Mucosa of rectum (tissue), 2 donors: Measurements from ENCODE around the gene PCYT1B.

Source experiments
- H3K27ac ChIP-seq, 2 donors: one replicate each; pipeline ENCODE4 v1.7.0; 2013; ENCODE audit warnings: inconsistent platforms in 2 of 2, low read depth in 2 of 2, low read length in 2 of 2
- H3K27me3 ChIP-seq, 2 donors: one replicate each; pipeline ENCODE4 v1.7.0; 2013; ENCODE audit warnings: low read length in 2 of 2; ENCODE audit not compliant: control insufficient read depth in 2 of 2, insufficient read depth in 2 of 2
- H3K36me3 ChIP-seq, 2 donors: one replicate each; pipeline ENCODE4 v1.7.0; 2013; ENCODE audit warnings: low read length in 2 of 2; ENCODE audit not compliant: control insufficient read depth in 2 of 2, insufficient read depth in 2 of 2
- H3K4me1 ChIP-seq, 2 donors: one replicate each; pipeline ENCODE4 v1.7.0; 2013; ENCODE audit warnings: low read length in 2 of 2, mild to moderate bottlenecking in 1 of 2; ENCODE audit not compliant: control insufficient read depth in 2 of 2, insufficient read depth in 2 of 2
- H3K4me3 ChIP-seq, 2 donors: one replicate each; pipeline ENCODE4 v1.7.0; 2013; ENCODE audit warnings: low read length in 2 of 2
- H3K9ac ChIP-seq, 2 donors: one replicate each; pipeline ENCODE4 v1.7.0; 2013; ENCODE audit warnings: low read length in 2 of 2, low read depth in 1 of 2, mild to moderate bottlenecking in 1 of 2
- H3K9me3 ChIP-seq, 2 donors: one replicate each; pipeline ENCODE4 v1.7.0; 2013; ENCODE audit warnings: low read length in 2 of 2; ENCODE audit not compliant: control insufficient read depth in 2 of 2
- donor health status: healthy.
- donor health status: Normal muscosa, but diverticular disease.

PCYT1B gene

DNA sequence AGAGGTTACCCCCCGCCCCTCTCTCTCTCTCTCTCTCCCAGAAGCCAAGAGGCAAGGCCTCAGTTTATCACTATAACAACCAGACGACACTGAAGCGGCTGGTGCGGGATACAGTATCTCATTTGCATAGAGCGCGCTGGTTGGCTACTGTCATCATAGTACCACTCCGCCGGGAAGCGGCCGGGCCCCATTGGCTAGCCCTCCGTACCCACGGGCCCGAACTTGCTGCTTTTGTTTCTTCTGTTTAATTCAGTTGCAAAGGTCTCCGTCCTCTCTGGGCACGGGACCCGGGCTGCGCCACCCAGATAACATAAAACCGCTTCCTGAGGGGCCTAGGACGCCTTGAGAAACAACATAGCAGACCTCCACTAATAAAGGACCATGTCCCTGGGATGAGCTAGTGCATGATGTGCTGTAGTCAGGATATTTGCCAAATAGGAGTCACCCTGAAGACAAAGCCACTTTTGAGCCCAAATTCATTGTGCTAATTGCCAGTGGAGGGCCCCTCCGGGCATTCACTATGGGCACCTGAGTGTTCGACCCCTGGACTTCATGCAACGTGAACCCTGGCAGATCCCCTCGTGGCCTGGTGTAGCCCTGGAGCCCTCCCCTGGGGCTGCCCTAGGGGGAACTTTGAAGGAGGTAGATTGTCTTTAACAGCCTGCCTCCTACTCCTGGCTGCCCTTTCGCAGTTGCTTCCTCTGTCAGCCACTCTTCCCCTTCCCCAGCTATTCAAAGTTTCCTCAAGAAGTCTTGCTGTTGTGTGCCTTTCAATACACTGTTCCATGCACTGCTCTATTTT, at the start of gene PCYT1B:
Gene PCYT1B, minus strand, starts transcription at position 91 of the 802 bp plus-strand sequence. CDS start 242 bp downstream, outside the sequence.
- Histone ChIP-seq H3K9ac (no peak within 1 kb of the TSS), H3K4me3 (peak within 1 kb of the TSS in 1 of 2 donors; percentile 18), H3K27ac (no peak within 1 kb of the TSS), H3K9me3 (no peaks in the 10 kb centered on the region), H3K27me3 (peaks cover 0 to 2% of the 10 kb centered on the region in 2 donors), H3K4me1 (no peaks in the 10 kb centered on the region), H3K36me3 (no peaks in the 10 kb centered on the region)

DNA sequence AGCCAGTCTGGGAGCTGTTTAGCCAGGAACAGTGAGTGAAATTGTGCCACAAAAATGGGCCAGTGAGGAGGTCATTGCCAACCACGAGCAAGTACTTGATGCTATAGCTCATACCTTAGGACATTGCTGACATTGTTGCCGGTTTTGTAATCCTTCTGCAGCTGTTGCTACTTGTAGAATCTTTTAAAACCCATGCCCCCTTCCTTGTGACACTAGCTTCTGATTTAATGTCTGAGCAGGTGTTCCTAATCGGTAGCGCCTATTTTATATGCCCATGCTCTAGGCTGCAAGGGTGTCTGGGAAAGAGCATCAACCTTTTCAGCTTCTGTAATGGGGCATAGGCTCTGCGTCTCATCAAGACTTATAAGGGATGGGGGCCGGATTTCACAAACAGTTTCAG, 49.1 kb upstream of the PCYT1B start:
- H3K27ac ChIP-seq: no peak overlapping the region
- no peak overlapping the region for H3K4me3 ChIP-seq

DNA sequence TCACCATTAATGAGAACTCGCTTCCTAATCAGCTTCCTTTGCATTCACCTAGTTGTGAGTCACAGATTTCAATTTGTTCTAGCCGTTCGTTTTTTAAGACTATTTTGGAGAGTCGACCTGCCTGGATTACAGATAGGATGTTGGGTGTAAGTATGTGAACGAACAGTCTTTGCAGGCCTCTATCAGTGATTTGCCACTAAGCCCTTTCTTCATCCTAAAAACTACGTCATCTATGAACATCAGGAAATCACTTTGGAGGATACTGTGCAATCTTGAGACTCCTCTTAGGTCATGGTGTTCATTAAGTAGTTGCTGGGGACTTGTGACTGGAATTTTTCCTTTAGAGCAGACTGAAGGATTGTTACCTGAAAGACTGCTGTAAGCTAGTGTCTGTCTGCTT, 47.7 kb upstream of the PCYT1B start:
- no peaks in the 10 kb centered on the region for H3K27me3 ChIP-seq
- H3K4me1 ChIP-seq: no peaks in the 10 kb centered on the region
- no peak overlapping the region for H3K4me3 ChIP-seq
- no peaks in the 10 kb centered on the region for H3K9me3 ChIP-seq
- H3K36me3 ChIP-seq: no peaks in the 10 kb centered on the region
- no peak overlapping the region for H3K27ac ChIP-seq
- no peak overlapping the region for H3K9ac ChIP-seq

More for the DNA sequence above, 49.1 kb upstream of the PCYT1B start:
- Histone ChIP-seq H3K4me1 (no peaks in the 10 kb centered on the region), H3K9me3 (no peaks in the 10 kb centered on the region), H3K27me3 (no peaks in the 10 kb centered on the region), H3K36me3 (peaks cover 0 to 2% of the 10 kb centered on the region in 2 donors), H3K9ac (no peak overlapping the region)

DNA sequence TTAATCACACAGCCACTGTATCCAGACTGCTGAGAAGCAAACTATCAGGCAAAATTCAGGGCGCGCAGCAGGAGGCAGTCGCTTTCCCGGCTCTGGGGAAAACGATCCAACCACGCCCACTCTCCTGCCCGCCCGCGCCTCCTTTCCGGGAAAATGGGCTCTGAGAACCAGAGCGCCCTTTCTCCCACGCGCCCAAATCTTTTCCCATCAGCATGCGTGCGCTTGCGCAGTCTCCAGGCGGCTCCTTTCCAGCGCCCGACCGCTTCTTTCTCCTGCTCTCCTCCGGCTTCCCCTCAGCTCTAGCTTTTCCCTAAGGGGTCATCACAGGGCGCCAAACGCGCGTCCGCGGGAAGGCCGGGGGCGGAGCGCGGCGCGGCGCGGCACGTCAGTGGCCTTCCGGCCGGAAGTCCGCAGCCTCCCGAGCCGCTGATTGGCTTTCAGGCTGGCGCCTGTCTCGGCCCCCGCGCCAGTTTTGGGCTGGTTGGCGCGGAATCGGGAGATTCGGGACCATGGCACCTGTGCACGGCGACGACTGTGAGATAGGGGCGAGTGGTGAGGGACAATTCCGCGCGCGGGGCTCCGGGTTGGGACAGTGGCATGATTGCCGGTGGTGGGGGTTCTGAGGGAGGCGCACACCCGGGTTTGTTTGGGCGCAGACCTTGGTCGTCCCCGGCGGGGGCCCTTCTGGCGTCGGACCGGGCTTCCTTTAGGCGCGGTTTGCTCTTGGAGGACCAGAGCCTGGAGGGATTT, 46.5 kb upstream of the PCYT1B start, which contains the start of gene POLA1:
Gene POLA1, plus strand, starts transcription at position 466 of the 750 bp plus-strand sequence. Its CDS starts 44 bp downstream, at position 510.
- Histone ChIP-seq H3K4me3 (peak within 1 kb of the TSS; percentile 72 to 76), H3K27ac (peak within 1 kb of the TSS; percentile 55 to 63), H3K9me3 (no peaks in the 10 kb centered on the region), H3K27me3 (no peaks in the 10 kb centered on the region), H3K4me1 (no peaks in the 10 kb centered on the region), H3K36me3 (no peaks in the 10 kb centered on the region), H3K9ac (peak within 1 kb of the TSS; percentile 70 to 76)

DNA sequence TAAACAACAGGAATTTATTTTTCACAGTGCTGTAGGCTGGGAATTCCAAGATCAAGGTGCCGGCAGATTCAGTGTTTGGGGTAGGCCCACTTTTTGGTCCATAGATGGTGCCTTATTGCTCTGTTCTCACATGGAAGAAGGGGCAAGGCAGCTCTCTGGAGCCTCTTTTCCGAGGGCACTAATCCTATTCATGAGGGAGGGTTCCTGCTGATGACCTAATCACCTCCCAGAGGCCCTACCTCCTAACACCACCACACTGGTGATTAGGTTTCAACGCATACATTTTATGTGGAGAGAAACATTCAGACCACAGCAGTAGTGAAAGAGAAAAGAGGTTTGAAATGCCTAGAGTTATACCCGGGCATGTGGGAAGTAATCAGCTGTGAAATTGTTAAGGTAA, 45.2 kb upstream of the PCYT1B start:
- no peaks in the 10 kb centered on the region for H3K4me1 ChIP-seq
- H3K27ac ChIP-seq: no peak overlapping the region
- no peaks in the 10 kb centered on the region for H3K9me3 ChIP-seq
- H3K27me3 ChIP-seq: no peaks in the 10 kb centered on the region
- H3K4me3 ChIP-seq: no peak overlapping the region
- no peaks in the 10 kb centered on the region for H3K36me3 ChIP-seq
- no peak overlapping the region for H3K9ac ChIP-seq

DNA sequence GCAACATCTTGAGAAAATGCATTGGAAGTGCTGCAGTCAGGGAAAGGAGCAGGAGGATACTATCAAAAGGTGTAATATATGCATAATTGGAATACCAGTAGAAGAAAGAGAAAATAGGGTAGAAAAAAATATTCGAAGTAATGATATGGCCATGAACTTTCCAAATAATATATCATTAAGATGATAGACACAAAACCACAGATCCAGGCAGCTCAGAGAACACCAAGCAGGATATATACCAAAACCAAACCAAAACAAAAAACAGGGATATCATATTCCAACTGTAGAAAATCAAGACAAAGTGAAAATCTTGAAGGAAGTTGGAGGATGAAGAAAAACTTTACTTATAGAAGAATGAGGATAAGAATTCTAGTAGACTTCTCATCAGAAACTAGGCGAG, 36.9 kb upstream of the PCYT1B start:
- Histone ChIP-seq H3K27ac (no peak overlapping the region), H3K4me3 (no peak overlapping the region), H3K36me3 (no peaks in the 10 kb centered on the region), H3K4me1 (no peaks in the 10 kb centered on the region), H3K9ac (no peak overlapping the region), H3K9me3 (no peaks in the 10 kb centered on the region), H3K27me3 (no peaks in the 10 kb centered on the region)

DNA sequence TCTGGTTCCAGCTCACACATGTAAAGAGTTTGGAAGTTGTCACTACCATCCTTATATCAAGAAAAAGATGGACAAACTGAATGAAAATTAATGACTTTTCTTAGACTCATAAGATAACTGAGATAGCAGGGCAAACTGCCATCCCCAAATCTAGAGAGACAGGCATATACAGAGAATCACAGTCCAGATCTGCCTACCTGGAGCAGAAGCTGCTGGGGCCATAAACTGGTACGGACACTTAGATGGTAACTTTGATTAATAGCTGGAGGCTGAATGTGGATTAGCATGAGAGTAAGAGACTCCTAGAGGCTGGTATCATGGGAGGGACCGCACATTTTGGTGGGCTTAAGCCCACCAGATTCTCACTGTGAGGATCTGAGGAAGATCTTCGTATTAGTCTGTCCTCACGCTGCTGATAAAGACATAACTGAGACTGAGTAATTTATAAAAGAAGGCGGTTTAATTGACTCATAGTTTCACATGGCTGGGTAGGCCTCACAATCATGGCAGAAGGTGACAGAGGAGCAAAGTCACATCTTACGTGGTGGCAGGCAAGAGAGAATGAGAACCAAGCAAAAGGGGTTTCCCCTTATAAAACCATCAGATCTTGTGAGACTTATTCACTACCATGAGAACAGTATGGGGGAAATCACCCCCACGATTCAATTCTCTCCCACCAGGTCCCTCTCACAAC, 35.7 kb upstream of the PCYT1B start:
- H3K4me1 ChIP-seq: no peaks in the 10 kb centered on the region
- H3K36me3 ChIP-seq: no peaks in the 10 kb centered on the region
- H3K27me3 ChIP-seq: no peaks in the 10 kb centered on the region
- H3K9ac ChIP-seq: no peak overlapping the region
- no peak overlapping the region for H3K27ac ChIP-seq
- H3K4me3 ChIP-seq: no peak overlapping the region
- H3K9me3 ChIP-seq: no peaks in the 10 kb centered on the region

DNA sequence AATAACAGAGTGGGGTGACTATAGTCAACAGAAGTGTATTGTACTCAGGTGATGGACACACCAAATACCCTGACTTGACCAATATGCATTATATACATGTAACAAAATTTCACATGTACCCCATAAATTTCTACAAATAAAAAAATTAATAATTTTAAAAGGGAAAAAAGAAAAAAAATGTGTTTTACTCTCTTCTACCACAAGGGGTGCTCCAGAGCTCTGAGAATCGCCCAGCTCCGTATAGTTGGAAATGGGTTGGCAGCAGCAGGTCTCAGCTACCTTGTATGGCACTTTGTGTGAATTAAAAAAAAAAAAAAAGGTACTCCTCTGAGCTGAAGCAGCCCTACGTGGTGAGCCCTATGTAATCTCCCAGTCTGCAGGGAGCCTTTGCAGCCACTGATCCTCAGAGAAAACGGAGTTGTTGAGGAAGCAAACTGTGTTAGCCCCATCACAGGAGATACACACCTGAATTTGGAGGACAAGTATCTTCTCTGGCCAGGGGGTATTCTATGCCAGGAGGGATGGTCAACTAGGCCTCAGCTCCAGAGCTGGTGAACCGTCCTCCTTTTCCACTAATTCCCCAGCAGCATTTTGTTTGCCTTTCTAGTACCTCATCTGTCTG, 29.4 kb upstream of the PCYT1B start:
- H3K4me3 ChIP-seq: no peak overlapping the region

DNA sequence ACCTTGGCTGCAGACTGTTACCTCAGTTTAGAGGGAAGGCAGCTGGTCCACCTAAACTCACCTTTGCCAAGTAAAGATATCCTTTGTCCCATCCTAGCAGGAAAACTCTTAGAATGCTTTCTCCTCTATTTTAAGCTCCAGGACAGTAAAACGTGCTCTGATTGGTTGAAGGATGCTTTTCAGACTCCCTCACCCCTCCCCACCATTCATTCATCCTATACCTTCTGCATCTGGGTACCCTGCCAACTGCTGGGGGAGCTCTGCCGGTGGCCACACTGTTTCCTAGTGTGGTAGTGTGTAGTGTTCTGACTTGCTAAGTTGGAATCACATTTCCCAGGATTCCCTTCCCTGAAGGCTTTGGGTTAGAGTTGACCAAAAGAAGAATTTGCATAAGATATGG, 26.3 kb upstream of the PCYT1B start:
- H3K27ac ChIP-seq: no peak overlapping the region
- no peaks in the 10 kb centered on the region for H3K9me3 ChIP-seq
- no peak overlapping the region for H3K4me3 ChIP-seq
- no peaks in the 10 kb centered on the region for H3K36me3 ChIP-seq
- H3K4me1 ChIP-seq: no peaks in the 10 kb centered on the region
- no peak overlapping the region for H3K9ac ChIP-seq
- H3K27me3 ChIP-seq: no peaks in the 10 kb centered on the region

More for the DNA sequence above, 29.4 kb upstream of the PCYT1B start:
- no peaks in the 10 kb centered on the region for H3K36me3 ChIP-seq
- H3K4me1 ChIP-seq: no peaks in the 10 kb centered on the region
- H3K27ac ChIP-seq: no peak overlapping the region
- no peaks in the 10 kb centered on the region for H3K9me3 ChIP-seq
- H3K9ac ChIP-seq: no peak overlapping the region
- H3K27me3 ChIP-seq: no peaks in the 10 kb centered on the region
